GM21367 (cell line): ENCODE data around the gene BTBD18.

ENCODE experiments used
- ATAC-seq: cut with Tn5 transposase; IDR thresholded peaks from one replicate; pipeline ENCODE4 v1.9.1; 2021; ENCODE audit not compliant: unreplicated experiment

BTBD18 gene

GRCh38 chr11:57776577-57777210 is 25.1 kb upstream of the BTBD18 start:
- no peak for ATAC-seq

- ATAC-seq, result no peak
Measured at GRCh38 chr11:57776031-57776521, 24.5 kb upstream of the BTBD18 start.

- ATAC-seq, result no peak
Measured at GRCh38 chr11:57775491-57775890, 23.9 kb upstream of the BTBD18 start.

- ATAC-seq, result no peak
Measured at GRCh38 chr11:57773026-57773598, 21.5 kb upstream of the BTBD18 start.

- ATAC-seq, result no peak
Measured at GRCh38 chr11:57772562-57772961, 20.9 kb upstream of the BTBD18 start.

- ATAC-seq, result no peak
Measured at GRCh38 chr11:57771365-57771764, 19.7 kb upstream of the BTBD18 start.

GRCh38 chr11:57770793-57771192 is 19.2 kb upstream of the BTBD18 start:
- no peak for ATAC-seq

- no peak for ATAC-seq
Measured at GRCh38 chr11:57764972-57765371, 13.4 kb upstream of the BTBD18 start.

GRCh38 chr11:57764566-57764965 is 12.9 kb upstream of the BTBD18 start:
- no peak for ATAC-seq

- no peak for ATAC-seq
Measured at GRCh38 chr11:57764021-57764420, 12.4 kb upstream of the BTBD18 start.

GRCh38 chr11:57763568-57763967 is 11.9 kb upstream of the BTBD18 start:
- no peak for ATAC-seq

- ATAC-seq, result no peak
Measured at GRCh38 chr11:57762235-57762861, 10.7 kb upstream of the BTBD18 start.

- peak; percentile 90 for ATAC-seq
Measured at GRCh38 chr11:57761301-57762234, 9.9 kb upstream of the BTBD18 start, which contains the start of gene CTNND1. Gene CTNND1 (plus strand): TSS chr11:57761802. CDS start chr11:57791479, 29,677 bp downstream.

- no peak for ATAC-seq
Measured at GRCh38 chr11:57758174-57758573, 6.6 kb upstream of the BTBD18 start.

GRCh38 chr11:57752954-57753353 is 1.3 kb upstream of the BTBD18 start:
- ATAC-seq, result no peak

- no peak for ATAC-seq
Measured at GRCh38 chr11:57751176-57751575, 443 bp downstream of the BTBD18 start.

GRCh38 chr11:57746920-57747319 is 4.7 kb downstream of the BTBD18 start:
- ATAC-seq, result no peak

- no peak for ATAC-seq
Measured at GRCh38 chr11:57745206-57745605, 6.4 kb downstream of the BTBD18 start.

- no peak for ATAC-seq
Measured at GRCh38 chr11:57744357-57744756, 7.3 kb downstream of the BTBD18 start.

- ATAC-seq, result no peak
Measured at GRCh38 chr11:57742087-57742452, 9.5 kb downstream of the BTBD18 start.
